ENCODE results near the gene RHOF.

DNA sequence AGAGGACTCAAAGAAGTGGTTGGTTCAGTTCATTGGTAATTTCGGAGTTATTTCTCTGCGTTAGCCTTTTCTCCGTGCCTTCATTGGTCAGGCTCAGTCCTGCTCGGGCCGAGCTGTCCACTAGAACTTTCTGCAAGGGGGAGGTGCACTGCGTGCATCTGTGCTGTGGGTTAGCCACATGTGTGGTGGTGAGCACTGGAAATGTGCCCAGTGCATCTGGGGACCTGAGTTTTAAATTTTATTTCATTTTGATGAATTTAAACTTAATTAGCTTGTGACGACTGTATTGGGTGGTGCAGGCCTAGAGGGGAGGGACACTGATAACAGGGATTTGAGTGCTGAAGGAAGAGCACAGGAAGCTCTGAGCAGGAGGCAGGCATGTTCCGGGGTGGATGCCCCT is 34.8 kb upstream of the RHOF start:
- TF ChIP-seq EZH2phosphoT487 (conservative IDR thresholded peaks at IDR 0.05; ENCODE audit: low read length): no peak
- TF ChIP-seq CTCF (IDR thresholded peaks at IDR 0.05; ENCODE audit: insufficient read depth, low read length, poor library complexity, severe bottlenecking): no peak
